Measurements from ENCODE around the gene GPR31.

GPR31 gene

GRCh38 chr6:167113935-167114910 lies 43.6 kb downstream of the GPR31 start:
- TF ChIP-seq TEAD4 (IDR thresholded peaks at IDR 0.05) (no peak), FOXM1 (IDR thresholded peaks at IDR 0.05; ENCODE audit: borderline replicate concordance, low read depth) (no peak), YY1 (IDR thresholded peaks at IDR 0.05; ENCODE audit: low read depth) (no peak), RAD21 (IDR thresholded peaks at IDR 0.05; ENCODE audit: low read depth) (no peak), ZBTB7A (IDR thresholded peaks at IDR 0.05; ENCODE audit: low read depth) (no peak), TCF12 (IDR thresholded peaks at IDR 0.05; ENCODE audit: low read depth) (no peak), EGR1 (IDR thresholded peaks at IDR 0.05) (no peak), CEBPB (IDR thresholded peaks at IDR 0.05) (no peak), EP300 (IDR thresholded peaks at IDR 0.05; ENCODE audit: borderline replicate concordance) (no peak), CREB1 (IDR thresholded peaks at IDR 0.05; ENCODE audit: low read depth) (no peak), TAF1 (IDR thresholded peaks at IDR 0.05; ENCODE audit: low read depth) (no peak)
- TF ChIP-seq, protein P1, sequence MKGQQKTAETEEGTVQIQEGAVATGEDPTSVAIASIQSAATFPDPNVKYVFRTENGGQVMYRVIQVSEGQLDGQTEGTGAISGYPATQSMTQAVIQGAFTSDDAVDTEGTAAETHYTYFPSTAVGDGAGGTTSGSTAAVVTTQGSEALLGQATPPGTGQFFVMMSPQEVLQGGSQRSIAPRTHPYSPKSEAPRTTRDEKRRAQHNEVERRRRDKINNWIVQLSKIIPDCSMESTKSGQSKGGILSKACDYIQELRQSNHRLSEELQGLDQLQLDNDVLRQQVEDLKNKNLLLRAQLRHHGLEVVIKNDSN (IDR thresholded peaks at IDR 0.05), result no peak
- TF ChIP-seq, protein P2, sequence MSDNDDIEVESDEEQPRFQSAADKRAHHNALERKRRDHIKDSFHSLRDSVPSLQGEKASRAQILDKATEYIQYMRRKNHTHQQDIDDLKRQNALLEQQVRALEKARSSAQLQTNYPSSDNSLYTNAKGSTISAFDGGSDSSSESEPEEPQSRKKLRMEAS (IDR thresholded peaks at IDR 0.05), result no peak

DNA sequence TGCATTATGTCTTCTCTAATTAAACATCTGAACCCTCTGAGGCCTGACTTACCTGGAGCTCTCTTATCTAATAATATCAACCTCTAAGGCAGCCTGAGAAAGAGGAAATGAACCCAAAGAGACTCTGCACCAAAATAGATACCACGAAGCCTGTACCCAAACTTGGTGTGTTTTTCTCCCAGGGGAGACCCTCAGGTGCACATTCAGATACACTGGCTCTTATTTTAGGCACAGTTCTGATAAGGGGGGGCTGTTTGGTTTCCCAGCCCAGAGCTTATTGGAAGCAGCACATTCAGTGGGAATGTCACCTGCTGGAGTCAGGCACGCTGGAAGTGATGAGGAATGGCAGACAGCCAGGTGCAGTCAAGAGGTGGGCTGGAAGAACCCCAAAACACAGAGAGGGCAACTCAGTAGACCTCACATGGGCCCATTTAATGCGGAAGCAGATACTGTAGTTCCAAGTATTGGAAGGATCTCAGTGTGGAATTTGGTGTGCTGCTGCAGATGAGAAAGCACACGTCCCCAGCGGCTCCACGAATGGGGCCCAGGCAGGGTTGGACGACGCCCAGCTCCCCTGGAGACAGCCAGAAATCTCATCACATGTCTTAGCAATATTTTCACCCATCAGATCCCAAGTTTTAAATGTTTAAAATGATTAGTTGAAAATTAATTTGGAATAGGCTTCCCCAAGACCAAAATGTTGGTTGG lies 44.6 kb downstream of the GPR31 start:
- TF ChIP-seq TAF1 (IDR thresholded peaks at IDR 0.05; ENCODE audit: low read depth), result no peak
- TF ChIP-seq CREB1 (IDR thresholded peaks at IDR 0.05; ENCODE audit: low read depth), result no peak
- no peak for TF ChIP-seq NFIC (IDR thresholded peaks at IDR 0.05)
- TF ChIP-seq FOXM1 (IDR thresholded peaks at IDR 0.05; ENCODE audit: borderline replicate concordance, low read depth), result no peak
- TF ChIP-seq TEAD4 (IDR thresholded peaks at IDR 0.05), result no peak
- no peak for TF ChIP-seq RAD21 (IDR thresholded peaks at IDR 0.05; ENCODE audit: low read depth)
- no peak for TF ChIP-seq EGR1 (IDR thresholded peaks at IDR 0.05)

DNA sequence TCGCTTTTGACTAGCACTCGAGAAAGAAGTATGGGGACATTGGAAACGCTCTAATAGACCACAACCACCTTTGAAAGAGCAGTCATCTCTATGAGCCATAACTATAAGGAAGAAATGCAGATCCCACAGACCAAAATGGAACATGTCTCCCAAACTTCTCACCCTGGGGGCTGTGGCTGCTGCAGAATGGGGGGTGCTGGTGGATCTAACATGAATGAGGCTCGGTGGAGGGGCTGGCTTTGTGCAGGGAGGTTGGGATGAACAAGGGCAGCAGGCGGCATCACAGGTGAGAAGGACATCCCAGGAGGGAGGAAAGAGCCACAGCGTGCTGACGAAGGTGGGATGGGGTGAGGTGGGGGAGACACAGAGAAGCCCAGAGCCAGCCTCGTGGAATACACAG lies 45.4 kb downstream of the GPR31 start:
- TF ChIP-seq, protein P1 (IDR thresholded peaks at IDR 0.05), result no peak
- no peak for TF ChIP-seq YY1 (IDR thresholded peaks at IDR 0.05; ENCODE audit: low read depth)
- TF ChIP-seq FOXM1 (IDR thresholded peaks at IDR 0.05; ENCODE audit: borderline replicate concordance, low read depth), result no peak
- no peak for TF ChIP-seq TEAD4 (IDR thresholded peaks at IDR 0.05)
- TF ChIP-seq EP300 (IDR thresholded peaks at IDR 0.05; ENCODE audit: borderline replicate concordance), result no peak
- no peak for TF ChIP-seq EGR1 (IDR thresholded peaks at IDR 0.05)
- TF ChIP-seq ZBTB7A (IDR thresholded peaks at IDR 0.05; ENCODE audit: low read depth), result no peak

DNA sequence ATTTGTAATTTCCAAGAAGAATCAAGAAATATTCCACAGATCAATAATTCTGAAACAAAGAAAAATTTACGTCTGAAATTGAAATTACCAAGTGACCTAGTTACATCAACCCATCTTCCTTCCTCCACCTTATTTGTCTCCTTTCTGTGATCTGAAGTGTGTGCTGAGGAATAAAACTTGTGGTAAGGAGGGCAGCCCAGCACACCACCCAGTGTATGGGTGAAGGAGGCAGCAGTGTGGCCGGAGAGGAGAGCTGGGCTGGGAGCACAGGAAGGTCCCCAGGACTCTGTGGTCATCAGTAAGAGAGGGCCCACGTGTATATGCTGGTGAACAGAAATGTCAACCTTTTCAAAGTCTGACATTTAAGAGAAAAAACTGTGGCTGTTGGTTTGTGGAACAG lies 46.2 kb downstream of the GPR31 start:
- no peak for TF ChIP-seq EGR1 (IDR thresholded peaks at IDR 0.05)
- no peak for TF ChIP-seq NFIC (IDR thresholded peaks at IDR 0.05)
- TF ChIP-seq, protein P3, sequence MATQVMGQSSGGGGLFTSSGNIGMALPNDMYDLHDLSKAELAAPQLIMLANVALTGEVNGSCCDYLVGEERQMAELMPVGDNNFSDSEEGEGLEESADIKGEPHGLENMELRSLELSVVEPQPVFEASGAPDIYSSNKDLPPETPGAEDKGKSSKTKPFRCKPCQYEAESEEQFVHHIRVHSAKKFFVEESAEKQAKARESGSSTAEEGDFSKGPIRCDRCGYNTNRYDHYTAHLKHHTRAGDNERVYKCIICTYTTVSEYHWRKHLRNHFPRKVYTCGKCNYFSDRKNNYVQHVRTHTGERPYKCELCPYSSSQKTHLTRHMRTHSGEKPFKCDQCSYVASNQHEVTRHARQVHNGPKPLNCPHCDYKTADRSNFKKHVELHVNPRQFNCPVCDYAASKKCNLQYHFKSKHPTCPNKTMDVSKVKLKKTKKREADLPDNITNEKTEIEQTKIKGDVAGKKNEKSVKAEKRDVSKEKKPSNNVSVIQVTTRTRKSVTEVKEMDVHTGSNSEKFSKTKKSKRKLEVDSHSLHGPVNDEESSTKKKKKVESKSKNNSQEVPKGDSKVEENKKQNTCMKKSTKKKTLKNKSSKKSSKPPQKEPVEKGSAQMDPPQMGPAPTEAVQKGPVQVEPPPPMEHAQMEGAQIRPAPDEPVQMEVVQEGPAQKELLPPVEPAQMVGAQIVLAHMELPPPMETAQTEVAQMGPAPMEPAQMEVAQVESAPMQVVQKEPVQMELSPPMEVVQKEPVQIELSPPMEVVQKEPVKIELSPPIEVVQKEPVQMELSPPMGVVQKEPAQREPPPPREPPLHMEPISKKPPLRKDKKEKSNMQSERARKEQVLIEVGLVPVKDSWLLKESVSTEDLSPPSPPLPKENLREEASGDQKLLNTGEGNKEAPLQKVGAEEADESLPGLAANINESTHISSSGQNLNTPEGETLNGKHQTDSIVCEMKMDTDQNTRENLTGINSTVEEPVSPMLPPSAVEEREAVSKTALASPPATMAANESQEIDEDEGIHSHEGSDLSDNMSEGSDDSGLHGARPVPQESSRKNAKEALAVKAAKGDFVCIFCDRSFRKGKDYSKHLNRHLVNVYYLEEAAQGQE (IDR thresholded peaks at IDR 0.05; ENCODE audit: low read depth), result no peak
- TF ChIP-seq, protein P1 (IDR thresholded peaks at IDR 0.05), result no peak
- TF ChIP-seq, protein P2 (IDR thresholded peaks at IDR 0.05), result no peak

- no peak for TF ChIP-seq TAF1 (IDR thresholded peaks at IDR 0.05; ENCODE audit: low read depth)
- TF ChIP-seq, protein P2 (IDR thresholded peaks at IDR 0.05), result no peak
- no peak for TF ChIP-seq CEBPB (IDR thresholded peaks at IDR 0.05)
- TF ChIP-seq YY1 (IDR thresholded peaks at IDR 0.05; ENCODE audit: low read depth), result no peak
- TF ChIP-seq NFIC (IDR thresholded peaks at IDR 0.05), result no peak
- TF ChIP-seq, protein P1 (IDR thresholded peaks at IDR 0.05), result no peak
- TF ChIP-seq TEAD4 (IDR thresholded peaks at IDR 0.05), result no peak
- TF ChIP-seq EGR1 (IDR thresholded peaks at IDR 0.05), result no peak
- no peak for TF ChIP-seq EP300 (IDR thresholded peaks at IDR 0.05; ENCODE audit: borderline replicate concordance)
- no peak for TF ChIP-seq CREB1 (IDR thresholded peaks at IDR 0.05; ENCODE audit: low read depth)
These were observed 48.1 kb downstream of the GPR31 start for GRCh38 chr6:167109651-167110050.

DNA sequence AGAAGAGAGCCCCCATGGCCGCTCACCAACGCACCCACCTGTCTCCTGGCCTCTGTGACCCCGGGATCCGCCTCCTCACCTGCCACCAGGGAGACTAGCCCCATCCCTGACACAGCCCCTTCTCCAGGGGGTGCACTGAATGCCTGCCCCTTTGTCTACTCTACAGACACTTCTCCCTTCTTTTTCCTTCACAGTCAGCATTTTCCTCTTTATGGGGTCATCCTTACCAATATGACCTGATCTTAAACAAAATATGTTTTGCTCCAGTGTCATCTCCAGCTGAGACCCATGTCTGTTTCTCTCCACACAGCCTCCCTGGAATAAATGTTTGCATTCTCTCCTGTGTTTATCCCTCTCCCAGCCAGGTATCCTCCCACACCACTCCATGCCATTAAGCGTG lies 49.5 kb downstream of the GPR31 start:
- TF ChIP-seq EP300 (IDR thresholded peaks at IDR 0.05; ENCODE audit: borderline replicate concordance), result no peak
- no peak for TF ChIP-seq FOXM1 (IDR thresholded peaks at IDR 0.05; ENCODE audit: borderline replicate concordance, low read depth)
- no peak for TF ChIP-seq RAD21 (IDR thresholded peaks at IDR 0.05; ENCODE audit: low read depth)
- TF ChIP-seq TCF12 (IDR thresholded peaks at IDR 0.05; ENCODE audit: low read depth), result no peak
- TF ChIP-seq CREB1 (IDR thresholded peaks at IDR 0.05; ENCODE audit: low read depth), result no peak
- TF ChIP-seq, protein P3 (IDR thresholded peaks at IDR 0.05; ENCODE audit: low read depth), result no peak
- TF ChIP-seq, protein P2 (IDR thresholded peaks at IDR 0.05), result no peak
- TF ChIP-seq TEAD4 (IDR thresholded peaks at IDR 0.05), result no peak
- no peak for TF ChIP-seq NFIC (IDR thresholded peaks at IDR 0.05)
- TF ChIP-seq TAF1 (IDR thresholded peaks at IDR 0.05; ENCODE audit: low read depth), result no peak
- TF ChIP-seq, protein P1 (IDR thresholded peaks at IDR 0.05), result no peak
- no peak for TF ChIP-seq CEBPB (IDR thresholded peaks at IDR 0.05)
- no peak for TF ChIP-seq EGR1 (IDR thresholded peaks at IDR 0.05)
- TF ChIP-seq YY1 (IDR thresholded peaks at IDR 0.05; ENCODE audit: low read depth), result no peak
- TF ChIP-seq ZBTB7A (IDR thresholded peaks at IDR 0.05; ENCODE audit: low read depth), result no peak
